ENCODE data around the gene GRID1. TPM values are rescaled to one million over a fixed set of nuclear protein-coding genes. Genes with fewer than 3 reads are reported as not detected.

Gene GRID1
- total RNA-seq, 2 donors from 2014 or later, result 0.27 to 0.85 TPM

GRCh38 chr10:86267286-86268195, 99.1 kb downstream of the GRID1 start:
- no peak overlapping the region for H3K27ac ChIP-seq
- TF ChIP-seq CTCF (IDR thresholded peaks at IDR 0.05), result no peak
- H3K4me1 ChIP-seq (ENCODE audit: control insufficient read depth in 1 of 2, low read depth in 2 of 2), result no peaks in the 10 kb centered on the region
- DNase-seq (ENCODE audit: low spot score) (no peak), ATAC-seq (ENCODE audit: insufficient number of reproducible peaks, low FRiP score, low read depth) (no peak)
- no peaks in the 10 kb centered on the region for H3K9me3 ChIP-seq
- H3K27me3 ChIP-seq (replicated peaks; ENCODE audit: insufficient read depth), result no peaks in the 10 kb centered on the region
- H3K36me3 ChIP-seq, result no peaks in the 10 kb centered on the region
- H3K4me3 ChIP-seq, result no peak overlapping the region

- Histone ChIP-seq H3K9me3 (no peaks in the 10 kb centered on the region), H3K4me3 (no peak overlapping the region), H3K4me1 (ENCODE audit: control insufficient read depth in 1 of 2, low read depth in 2 of 2) (no peaks in the 10 kb centered on the region), H3K27me3 (replicated peaks; ENCODE audit: insufficient read depth) (no peaks in the 10 kb centered on the region), H3K36me3 (no peaks in the 10 kb centered on the region), H3K27ac (no peak overlapping the region)
- TF ChIP-seq CTCF (IDR thresholded peaks at IDR 0.05), result no peak
- ATAC-seq (ENCODE audit: insufficient number of reproducible peaks, low FRiP score, low read depth) (no peak), DNase-seq (ENCODE audit: low spot score) (no peak)
Observed at GRCh38 chr10:86266446-86267242, 100.0 kb downstream of the GRID1 start.

GRCh38 chr10:86265895-86266259, 100.7 kb downstream of the GRID1 start:
- Histone ChIP-seq H3K27ac (no peak overlapping the region), H3K4me3 (no peak overlapping the region), H3K36me3 (no peaks in the 10 kb centered on the region), H3K27me3 (replicated peaks; ENCODE audit: insufficient read depth) (no peaks in the 10 kb centered on the region), H3K4me1 (ENCODE audit: control insufficient read depth in 1 of 2, low read depth in 2 of 2) (no peaks in the 10 kb centered on the region), H3K9me3 (no peaks in the 10 kb centered on the region)
- ATAC-seq (ENCODE audit: insufficient number of reproducible peaks, low FRiP score, low read depth) (no peak), DNase-seq (ENCODE audit: low spot score) (no peak)
- no peak for TF ChIP-seq CTCF (IDR thresholded peaks at IDR 0.05)

- Histone ChIP-seq H3K4me3 (no peak overlapping the region), H3K9me3 (no peaks in the 10 kb centered on the region), H3K36me3 (no peaks in the 10 kb centered on the region), H3K27me3 (replicated peaks; ENCODE audit: insufficient read depth) (no peaks in the 10 kb centered on the region), H3K4me1 (ENCODE audit: control insufficient read depth in 1 of 2, low read depth in 2 of 2) (no peaks in the 10 kb centered on the region), H3K27ac (no peak overlapping the region)
- no peak for TF ChIP-seq CTCF (IDR thresholded peaks at IDR 0.05)
- DNase-seq (ENCODE audit: low spot score) (no peak), ATAC-seq (ENCODE audit: insufficient number of reproducible peaks, low FRiP score, low read depth) (no peak)
Observed at GRCh38 chr10:86265236-86265894, 101.2 kb downstream of the GRID1 start.
